ENCODE data around the gene NYNRIN. TPM values are rescaled to one million over a fixed set of nuclear protein-coding genes. Genes with fewer than 3 reads are reported as not detected.

The NYNRIN gene
- total and polyA plus RNA-seq, 2 of the 8 experiments (the other 6 are each of a cell fraction or from before 2014, with no cell fraction given) = 15.2 to 18.3 TPM

GRCh38 chr14:24409192-24409591 lies 10.4 kb downstream of the NYNRIN start:
- H4K8ac ChIP-seq (ENCODE audit: extremely low read depth, insufficient read depth, low read length) = no peak overlapping the region
- H2BK5ac ChIP-seq (ENCODE audit: low read depth, low read length) = no peak overlapping the region
- H4K20me1 ChIP-seq (replicated peaks in 1 of 2; ENCODE audit: control insufficient read depth in 1 of 2, insufficient read depth in 2 of 2, low read length in 2 of 2) = peaks cover 0 to 2% of the 10 kb centered on the region in 2 experiments
- DNase-seq (ENCODE audit: low read depth in 1 of 2, low spot score in 2 of 2) = no peak
- H3K79me2 ChIP-seq (ENCODE audit: control insufficient read depth in 1 of 2, insufficient read depth in 2 of 2, low read length in 2 of 2) = no peaks in the 10 kb centered on the region
- H3K79me1 ChIP-seq (ENCODE audit: low read depth, low read length) = peaks cover 3% of the 10 kb centered on the region; the same call in 1 of the 2 replicates
- TF ChIP-seq E2F6 (IDR thresholded peaks at IDR 0.05) (no peak), JUN (IDR thresholded peaks at IDR 0.05; ENCODE audit: low read depth, low read length) (no peak), USF2 (IDR thresholded peaks at IDR 0.05; ENCODE audit: low read length) (no peak), JUND (IDR thresholded peaks at IDR 0.05; ENCODE audit: low read length) (no peak), RNF2 (IDR thresholded peaks at IDR 0.05; ENCODE audit: borderline replicate concordance, low read depth, low read length, missing control alignments, poor library complexity, severe bottlenecking) (no peak)
- CTCF ChIA-PET (ENCODE audit: partially characterized antibody) = interaction anchor here (0.7 to 9.6 kb wide), 21 partner anchors 7 to 167 kb away, joined by 3 to 101 read pairs (median 5); partner anchors contain the start of genes ADCY4, CBLN3, CIDEB and KHNYN
- no peak overlapping the region for H2AK5ac ChIP-seq (ENCODE audit: low read depth, low read length)
- no peak overlapping the region for H2AFZ ChIP-seq (ENCODE audit: low read length)
- H3K9ac ChIP-seq (replicated peaks in 1 of 4; ENCODE audit: extremely low read depth in 1 of 4, low read depth in 3 of 4, low read length in 3 of 4) = no peak overlapping the region
- POLR2A ChIA-PET (ENCODE audit: partially characterized antibody) = interaction anchor here (0.9 to 5.0 kb wide), 6 partner anchors 9 to 78 kb away, joined by 3 to 25 read pairs (median 4); partner anchors contain the start of genes CBLN3 and KHNYN
- H2BK120ac ChIP-seq (replicated peaks; ENCODE audit: low read depth, low read length) = no peak overlapping the region
- peaks cover 2% of the 10 kb centered on the region; the same call in 1 of the 2 replicates for H3K23me2 ChIP-seq (ENCODE audit: low read depth, low read length)
- no peak overlapping the region for H3K4me2 ChIP-seq (ENCODE audit: insufficient read depth in 1 of 2, low read depth in 2 of 2, low read length in 2 of 2)
- H3K36me3 ChIP-seq (ENCODE audit: control insufficient read depth in 2 of 4, insufficient read depth in 4 of 4, low read length in 3 of 4) = peaks cover 0 to 6% (median 4%) of the 10 kb centered on the region in 4 experiments; a peak in 5 of 8 replicates
- H3K56ac ChIP-seq (replicated peaks; ENCODE audit: insufficient read length, low read depth, low read length) = no peak overlapping the region
- no peak overlapping the region for H3K27ac ChIP-seq (ENCODE audit: low read depth, low read length)
- H3K9me3 ChIP-seq (ENCODE audit: insufficient read depth in 2 of 2, low read depth in 1 of 2, low read length in 1 of 2) = no peaks in the 10 kb centered on the region
- H3K23ac ChIP-seq (ENCODE audit: insufficient read length) = no peak overlapping the region
- H3K4me1 ChIP-seq (replicated peaks in 1 of 4; ENCODE audit: control insufficient read depth in 3 of 4, insufficient read depth in 4 of 4, low read length in 3 of 4) = no peaks in the 10 kb centered on the region
- H4K91ac ChIP-seq (replicated peaks; ENCODE audit: insufficient read length, low read length) = no peak overlapping the region
- H2BK12ac ChIP-seq (ENCODE audit: low read depth, low read length) = no peak overlapping the region
- WGBS, 2 experiments (ENCODE audit: extremely low coverage in 1 of 2, insufficient coverage in 1 of 2, insufficient read length in 1 of 2, insufficient replicate concordance in 2 of 2, low coverage in 1 of 2, low lambda C conversion rate in 2 of 2, missing lambda C conversion rate in 1 of 2) = 91% methylated on average over 6 of the region's 6 CpGs; no CpG with 5 or more reads in 1 of the 2 experiments
- H3K27me3 ChIP-seq (replicated peaks in 1 of 4; ENCODE audit: control insufficient read depth in 3 of 4, extremely low read depth in 1 of 4, insufficient read depth in 3 of 4, low read length in 3 of 4) = 0 out of 7 replicates have a peak, but pooled peaks cover 0 to 2% (median 0%) of the 10 kb centered on the region in 4 experiments
- H3K4ac ChIP-seq (replicated peaks; ENCODE audit: insufficient read length, low read depth, low read length) = no peak overlapping the region
- no peak overlapping the region for H2BK20ac ChIP-seq (ENCODE audit: low read length)
- H3K18ac ChIP-seq (ENCODE audit: extremely low read depth, low read length) = no peak overlapping the region
- H3K4me3 ChIP-seq (ENCODE audit: extremely low read depth in 1 of 4, insufficient read depth in 2 of 4, low read depth in 3 of 4, low read length in 4 of 4) = no peak overlapping the region
- H3K14ac ChIP-seq (ENCODE audit: insufficient read length) = no peak overlapping the region
- FAIRE-seq = no peak
- no peak overlapping the region for H2BK15ac ChIP-seq (ENCODE audit: low read length)
- no peak overlapping the region for H4K5ac ChIP-seq (ENCODE audit: insufficient read length, low read depth, low read length)

Measured in H1 (cell line).